ENCODE data around the gene KITLG.

GRCh38 chr12:88590851-88591250 lies 10.6 kb upstream of the KITLG start:
- no peak for TF ChIP-seq POLR2A (IDR thresholded peaks at IDR 0.05)
- TF ChIP-seq, protein P1, sequence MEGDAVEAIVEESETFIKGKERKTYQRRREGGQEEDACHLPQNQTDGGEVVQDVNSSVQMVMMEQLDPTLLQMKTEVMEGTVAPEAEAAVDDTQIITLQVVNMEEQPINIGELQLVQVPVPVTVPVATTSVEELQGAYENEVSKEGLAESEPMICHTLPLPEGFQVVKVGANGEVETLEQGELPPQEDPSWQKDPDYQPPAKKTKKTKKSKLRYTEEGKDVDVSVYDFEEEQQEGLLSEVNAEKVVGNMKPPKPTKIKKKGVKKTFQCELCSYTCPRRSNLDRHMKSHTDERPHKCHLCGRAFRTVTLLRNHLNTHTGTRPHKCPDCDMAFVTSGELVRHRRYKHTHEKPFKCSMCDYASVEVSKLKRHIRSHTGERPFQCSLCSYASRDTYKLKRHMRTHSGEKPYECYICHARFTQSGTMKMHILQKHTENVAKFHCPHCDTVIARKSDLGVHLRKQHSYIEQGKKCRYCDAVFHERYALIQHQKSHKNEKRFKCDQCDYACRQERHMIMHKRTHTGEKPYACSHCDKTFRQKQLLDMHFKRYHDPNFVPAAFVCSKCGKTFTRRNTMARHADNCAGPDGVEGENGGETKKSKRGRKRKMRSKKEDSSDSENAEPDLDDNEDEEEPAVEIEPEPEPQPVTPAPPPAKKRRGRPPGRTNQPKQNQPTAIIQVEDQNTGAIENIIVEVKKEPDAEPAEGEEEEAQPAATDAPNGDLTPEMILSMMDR (IDR thresholded peaks at IDR 0.05 in 4 of 5, conservative IDR thresholded peaks at IDR 0.05 in 1 of 5) = no peak
